HCT116 (cell line): ENCODE measurements around the gene EFEMP2.

Experiments used
- CTCF ChIP-seq, 3 experiments: fragments of 200-600 bp in 1 of 3; sonication (generic) in 1 of 3; IDR thresholded peaks in 2 of 3; conservative IDR thresholded peaks in 1 of 3; 2 replicates each; pipeline ENCODE4 v1.5.1; 2012 to 2017; ENCODE audit warnings: low read depth in 2 of 3, low read length in 2 of 3, antibody characterized with exemption in 1 of 3, borderline replicate concordance in 1 of 3, control low read depth in 1 of 3, mild to moderate bottlenecking in 1 of 3, mixed read lengths in 1 of 3, mixed run types in 1 of 3, moderate library complexity in 1 of 3; ENCODE audit not compliant: insufficient read depth in 1 of 3
- EGR1 ChIP-seq: IDR thresholded peaks from 2 replicates; pipeline ENCODE4 v1.6.1; 2012; ENCODE audit warnings: low read depth
- TF ChIP-seq, protein P1 (sequence below): IDR thresholded peaks from 2 replicates; pipeline ENCODE4 v1.6.1; 2012; ENCODE audit warnings: low read depth

- TF ChIP-seq CTCF (IDR thresholded peaks at IDR 0.05 in 2 of 3, conservative IDR thresholded peaks at IDR 0.05 in 1 of 3; ENCODE audit: borderline replicate concordance in 1 of 3, insufficient read depth in 1 of 3, low read depth in 2 of 3, low read length in 2 of 3) (no peak), EGR1 (no peak)
- TF ChIP-seq, protein P1, sequence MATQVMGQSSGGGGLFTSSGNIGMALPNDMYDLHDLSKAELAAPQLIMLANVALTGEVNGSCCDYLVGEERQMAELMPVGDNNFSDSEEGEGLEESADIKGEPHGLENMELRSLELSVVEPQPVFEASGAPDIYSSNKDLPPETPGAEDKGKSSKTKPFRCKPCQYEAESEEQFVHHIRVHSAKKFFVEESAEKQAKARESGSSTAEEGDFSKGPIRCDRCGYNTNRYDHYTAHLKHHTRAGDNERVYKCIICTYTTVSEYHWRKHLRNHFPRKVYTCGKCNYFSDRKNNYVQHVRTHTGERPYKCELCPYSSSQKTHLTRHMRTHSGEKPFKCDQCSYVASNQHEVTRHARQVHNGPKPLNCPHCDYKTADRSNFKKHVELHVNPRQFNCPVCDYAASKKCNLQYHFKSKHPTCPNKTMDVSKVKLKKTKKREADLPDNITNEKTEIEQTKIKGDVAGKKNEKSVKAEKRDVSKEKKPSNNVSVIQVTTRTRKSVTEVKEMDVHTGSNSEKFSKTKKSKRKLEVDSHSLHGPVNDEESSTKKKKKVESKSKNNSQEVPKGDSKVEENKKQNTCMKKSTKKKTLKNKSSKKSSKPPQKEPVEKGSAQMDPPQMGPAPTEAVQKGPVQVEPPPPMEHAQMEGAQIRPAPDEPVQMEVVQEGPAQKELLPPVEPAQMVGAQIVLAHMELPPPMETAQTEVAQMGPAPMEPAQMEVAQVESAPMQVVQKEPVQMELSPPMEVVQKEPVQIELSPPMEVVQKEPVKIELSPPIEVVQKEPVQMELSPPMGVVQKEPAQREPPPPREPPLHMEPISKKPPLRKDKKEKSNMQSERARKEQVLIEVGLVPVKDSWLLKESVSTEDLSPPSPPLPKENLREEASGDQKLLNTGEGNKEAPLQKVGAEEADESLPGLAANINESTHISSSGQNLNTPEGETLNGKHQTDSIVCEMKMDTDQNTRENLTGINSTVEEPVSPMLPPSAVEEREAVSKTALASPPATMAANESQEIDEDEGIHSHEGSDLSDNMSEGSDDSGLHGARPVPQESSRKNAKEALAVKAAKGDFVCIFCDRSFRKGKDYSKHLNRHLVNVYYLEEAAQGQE: no peak
Measured at GRCh38 chr11:65865550-65866172, 6.9 kb downstream of the EFEMP2 start.
